ENCODE data around the gene CRYL1. TPM values are rescaled to one million over a fixed set of nuclear protein-coding genes. Genes with fewer than 3 reads are reported as not detected.

Gene CRYL1
- total and polyA plus RNA-seq, 2 donors (not counting 1 experiment from before 2014, with no cell fraction given): 6.5 to 15.1 TPM

GRCh38 chr13:20363172-20363571, 162.5 kb downstream of the CRYL1 start:
- no peaks in the 10 kb centered on the region for H3K36me3 ChIP-seq (replicated peaks in 1 of 2; ENCODE audit: control extremely low read depth in 1 of 2, control insufficient read depth in 1 of 2, extremely low read depth in 1 of 2, insufficient read depth in 2 of 2, low read length in 1 of 2)
- 88% methylated on average over 6 of the region's 8 CpGs for WGBS (ENCODE audit: insufficient coverage)
- intact Hi-C loops (cut with micrococcal nuclease): no loop called here
- H4K20me1 ChIP-seq (ENCODE audit: control insufficient read depth, insufficient read depth, low read length, poor library complexity, severe bottlenecking): no peaks in the 10 kb centered on the region
- peaks cover 21% of the 10 kb centered on the region for H3K27me3 Mint-ChIP-seq
- H3K27ac Mint-ChIP-seq: no peak overlapping the region
- no peaks in the 10 kb centered on the region for H3K9me3 ChIP-seq (ENCODE audit: control extremely low read depth in 1 of 3, control insufficient read depth in 2 of 3, insufficient read depth in 1 of 3, low read length in 2 of 3)
- no peak overlapping the region for H3K4me2 ChIP-seq (replicated peaks; ENCODE audit: low read depth, low read length, poor library complexity, severe bottlenecking)
- ATAC-seq (ENCODE audit: low read depth): no peak
- no peak for DNase-seq
- no peaks in the 10 kb centered on the region for H3K4me1 ChIP-seq (ENCODE audit: control insufficient read depth in 2 of 2, insufficient read depth in 2 of 2, low read length in 2 of 2)
- H3K27me3 ChIP-seq (replicated peaks in 1 of 4; ENCODE audit: control extremely low read depth in 1 of 4, control insufficient read depth in 3 of 4, insufficient read depth in 4 of 4, low read length in 3 of 4): no peaks in the 10 kb centered on the region
- CTCF ChIA-PET: no interaction called here
- no peaks in the 10 kb centered on the region for H3K4me1 Mint-ChIP-seq
- no peak overlapping the region for H3K4me3 Mint-ChIP-seq
- no peak overlapping the region for H3K9ac ChIP-seq (ENCODE audit: low read length)
- no peaks in the 10 kb centered on the region for H3K9me3 Mint-ChIP-seq (ENCODE audit: insufficient read depth)
- POLR2A ChIA-PET: no interaction called here
- no peak for TF ChIP-seq EZH2 (IDR thresholded peaks at IDR 0.05; ENCODE audit: borderline replicate concordance, insufficient read depth, low read depth, low read length, poor library complexity, severe bottlenecking)
- no peak for TF ChIP-seq CTCF (IDR thresholded peaks at IDR 0.05)
- no peaks in the 10 kb centered on the region for H3K79me2 ChIP-seq (ENCODE audit: control insufficient read depth, insufficient read depth, low read length)
- no peak overlapping the region for H2AFZ ChIP-seq (ENCODE audit: insufficient read depth, low read depth, low read length, poor library complexity, severe bottlenecking)
- no peak overlapping the region for H3K4me3 ChIP-seq (ENCODE audit: control extremely low read depth in 1 of 5, extremely low read depth in 1 of 5, insufficient read depth in 1 of 5, low read depth in 2 of 5, low read length in 4 of 5)
- H3K27ac ChIP-seq (ENCODE audit: low read length in 2 of 2): no peak overlapping the region

GRCh38 chr13:20362484-20363041, 163.1 kb downstream of the CRYL1 start:
- Histone ChIP-seq H3K9me3 (ENCODE audit: control extremely low read depth in 1 of 3, control insufficient read depth in 2 of 3, insufficient read depth in 1 of 3, low read length in 2 of 3) (no peaks in the 10 kb centered on the region), H3K4me3 (ENCODE audit: control extremely low read depth in 1 of 5, extremely low read depth in 1 of 5, insufficient read depth in 1 of 5, low read depth in 2 of 5, low read length in 4 of 5) (no peak overlapping the region), H3K36me3 (replicated peaks in 1 of 2; ENCODE audit: control extremely low read depth in 1 of 2, control insufficient read depth in 1 of 2, extremely low read depth in 1 of 2, insufficient read depth in 2 of 2, low read length in 1 of 2) (no peaks in the 10 kb centered on the region), H3K9ac (ENCODE audit: low read length) (no peak overlapping the region), H4K20me1 (ENCODE audit: control insufficient read depth, insufficient read depth, low read length, poor library complexity, severe bottlenecking) (no peaks in the 10 kb centered on the region), H3K27ac (ENCODE audit: low read length in 2 of 2) (no peak overlapping the region), H2AFZ (ENCODE audit: insufficient read depth, low read depth, low read length, poor library complexity, severe bottlenecking) (no peak overlapping the region), H3K79me2 (ENCODE audit: control insufficient read depth, insufficient read depth, low read length) (no peaks in the 10 kb centered on the region), H3K4me1 (ENCODE audit: control insufficient read depth in 2 of 2, insufficient read depth in 2 of 2, low read length in 2 of 2) (no peaks in the 10 kb centered on the region), H3K27me3 (replicated peaks in 1 of 4; ENCODE audit: control extremely low read depth in 1 of 4, control insufficient read depth in 3 of 4, insufficient read depth in 4 of 4, low read length in 3 of 4) (no peaks in the 10 kb centered on the region), H3K4me2 (replicated peaks; ENCODE audit: low read depth, low read length, poor library complexity, severe bottlenecking) (no peak overlapping the region)
- ChIA-PET POLR2A (no interaction called here), CTCF (no interaction called here)
- no peak for ATAC-seq (ENCODE audit: low read depth)
- no peak overlapping the region for H3K27ac Mint-ChIP-seq
- peaks cover 21% of the 10 kb centered on the region for H3K27me3 Mint-ChIP-seq
- TF ChIP-seq CTCF (IDR thresholded peaks at IDR 0.05) (no peak), EZH2 (IDR thresholded peaks at IDR 0.05; ENCODE audit: borderline replicate concordance, insufficient read depth, low read depth, low read length, poor library complexity, severe bottlenecking) (no peak)
- no peaks in the 10 kb centered on the region for H3K4me1 Mint-ChIP-seq
- WGBS (ENCODE audit: insufficient coverage): 75% methylated on average over 14 of the region's 17 CpGs
- intact Hi-C loops (cut with micrococcal nuclease): no loop called here
- H3K9me3 Mint-ChIP-seq (ENCODE audit: insufficient read depth): no peaks in the 10 kb centered on the region
- H3K4me3 Mint-ChIP-seq: no peak overlapping the region
- no peak for DNase-seq
